ENCODE data around the gene COG1.

COG1 gene

DNA sequence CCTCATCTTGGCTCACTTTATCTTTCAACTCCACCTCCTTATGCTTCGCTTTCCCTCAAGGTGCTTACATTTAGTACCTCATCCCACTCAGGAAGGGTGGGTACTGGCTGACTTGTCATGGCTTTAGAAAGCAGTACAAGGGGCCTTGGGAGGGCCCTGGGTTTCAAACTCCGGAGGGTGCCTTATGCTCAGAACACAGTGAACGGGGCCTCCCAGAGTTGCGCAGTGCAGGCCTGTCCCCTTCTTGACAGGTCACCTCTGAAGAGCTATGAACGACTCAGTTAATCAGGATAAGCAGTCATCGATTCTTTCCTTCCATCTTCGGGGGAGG is 6.0 kb downstream of the COG1 start:
- DNase-seq (ENCODE audit: low spot score) = no peak

DNA sequence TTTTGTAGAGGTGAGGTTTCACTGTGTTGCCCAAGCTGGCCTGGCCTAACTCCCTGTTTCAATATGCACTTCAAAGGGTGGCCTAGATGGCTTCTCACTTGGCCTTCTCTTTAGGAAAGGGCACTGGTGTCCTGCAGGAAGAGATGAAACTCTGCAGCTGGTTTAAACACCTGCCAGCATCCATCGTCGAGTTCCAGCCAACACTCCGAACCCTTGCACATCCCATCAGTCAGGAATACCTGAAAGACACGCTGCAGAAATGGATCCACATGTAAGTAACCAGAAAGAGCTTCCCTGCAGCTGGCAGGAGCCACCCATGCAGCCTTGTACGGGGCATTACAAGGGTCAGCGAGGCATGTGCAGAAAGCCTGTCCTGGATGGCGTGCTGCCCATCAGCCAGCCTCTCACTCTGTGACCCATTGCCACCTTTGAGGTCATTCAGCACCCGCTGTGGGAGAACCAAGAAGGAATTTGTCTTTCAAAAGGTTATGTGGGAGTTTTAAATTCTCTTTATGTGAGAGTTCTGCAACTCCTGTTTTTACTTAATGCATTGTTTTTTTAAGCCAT is 7.0 kb downstream of the COG1 start:
- DNase-seq (ENCODE audit: low spot score) = no peak

DNA sequence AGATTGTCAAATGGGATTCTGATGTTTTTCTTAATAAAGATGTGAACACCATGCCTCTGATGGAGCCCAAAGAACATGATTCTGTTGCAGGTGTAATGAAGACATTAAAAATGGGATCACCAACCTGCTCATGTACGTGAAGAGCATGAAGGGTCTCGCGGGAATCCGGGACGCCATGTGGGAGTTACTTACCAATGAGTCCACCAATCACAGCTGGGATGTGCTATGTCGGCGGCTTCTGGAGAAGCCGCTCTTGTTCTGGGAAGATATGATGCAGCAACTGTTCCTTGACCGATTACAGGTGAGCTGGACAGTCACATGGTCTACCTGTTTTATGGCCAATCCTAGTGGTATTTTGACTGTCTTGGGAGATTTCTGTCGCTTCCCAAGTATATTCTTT is 7.6 kb downstream of the COG1 start:
- no peak for DNase-seq (ENCODE audit: low spot score)

DNA sequence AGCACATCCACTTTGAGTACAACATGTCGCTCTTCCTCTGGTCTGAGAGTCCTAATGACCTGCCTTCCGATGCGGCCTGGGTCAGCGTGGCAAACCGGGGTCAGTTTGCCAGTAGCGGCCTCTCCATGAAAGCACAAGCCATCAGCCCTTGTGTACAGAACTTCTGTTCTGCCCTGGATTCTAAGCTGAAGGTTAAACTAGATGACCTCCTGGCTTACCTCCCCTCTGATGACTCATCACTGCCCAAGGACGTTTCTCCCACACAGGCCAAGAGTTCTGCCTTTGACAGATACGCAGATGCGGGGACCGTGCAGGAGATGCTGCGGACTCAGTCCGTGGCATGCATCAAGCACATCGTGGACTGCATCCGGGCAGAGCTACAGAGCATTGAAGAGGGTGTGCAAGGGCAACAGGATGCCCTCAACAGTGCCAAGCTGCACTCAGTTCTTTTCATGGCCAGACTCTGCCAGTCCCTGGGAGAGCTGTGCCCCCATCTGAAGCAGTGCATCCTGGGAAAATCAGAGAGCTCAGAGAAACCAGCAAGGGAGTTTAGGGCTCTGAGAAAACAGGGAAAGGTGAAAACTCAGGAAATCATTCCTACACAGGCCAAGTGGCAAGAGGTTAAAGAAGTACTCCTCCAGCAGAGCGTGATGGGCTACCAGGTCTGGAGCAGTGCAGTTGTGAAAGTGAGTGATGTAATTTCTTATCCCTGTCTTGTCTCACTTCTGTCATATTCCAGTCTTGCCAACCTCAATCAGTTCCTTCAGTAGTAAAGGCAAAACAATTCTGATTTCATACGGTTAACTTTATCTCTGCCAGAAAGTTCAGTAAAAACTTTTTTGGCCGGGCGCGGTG is 8.6 kb downstream of the COG1 start:
- DNase-seq (ENCODE audit: low spot score) = no peak

DNA sequence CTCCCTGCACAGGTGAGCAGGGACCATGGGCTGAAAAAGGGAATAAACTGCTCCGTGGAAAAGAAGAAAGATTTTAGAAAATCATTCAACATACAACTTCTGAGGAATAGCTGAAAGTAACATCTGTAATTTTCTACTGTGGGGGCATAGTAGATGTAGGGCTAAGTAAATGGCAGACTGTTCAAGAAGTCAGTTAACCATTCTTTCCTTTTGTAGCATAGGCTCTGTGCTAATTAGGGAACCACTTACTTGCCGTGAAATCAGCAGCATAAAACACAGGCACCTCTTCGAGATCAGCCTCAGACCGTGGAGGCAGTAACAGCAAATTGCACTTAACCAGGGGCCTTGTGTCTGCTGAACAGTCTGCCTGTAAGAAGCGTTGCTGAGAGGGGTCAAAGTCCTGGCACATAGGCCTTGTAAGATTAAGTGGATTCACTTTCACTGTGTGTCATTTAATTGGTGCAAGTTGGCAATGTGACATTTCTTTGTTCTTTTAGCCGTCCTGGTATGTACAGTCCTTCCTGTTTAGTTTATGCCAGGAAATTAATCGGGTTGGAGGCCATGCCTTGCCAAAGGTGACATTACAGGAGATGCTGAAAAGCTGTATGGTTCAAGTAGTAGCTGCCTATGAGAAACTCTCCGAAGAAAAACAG is 10.4 kb downstream of the COG1 start:
- DNase-seq (ENCODE audit: low spot score) = peak; percentile 64

DNA sequence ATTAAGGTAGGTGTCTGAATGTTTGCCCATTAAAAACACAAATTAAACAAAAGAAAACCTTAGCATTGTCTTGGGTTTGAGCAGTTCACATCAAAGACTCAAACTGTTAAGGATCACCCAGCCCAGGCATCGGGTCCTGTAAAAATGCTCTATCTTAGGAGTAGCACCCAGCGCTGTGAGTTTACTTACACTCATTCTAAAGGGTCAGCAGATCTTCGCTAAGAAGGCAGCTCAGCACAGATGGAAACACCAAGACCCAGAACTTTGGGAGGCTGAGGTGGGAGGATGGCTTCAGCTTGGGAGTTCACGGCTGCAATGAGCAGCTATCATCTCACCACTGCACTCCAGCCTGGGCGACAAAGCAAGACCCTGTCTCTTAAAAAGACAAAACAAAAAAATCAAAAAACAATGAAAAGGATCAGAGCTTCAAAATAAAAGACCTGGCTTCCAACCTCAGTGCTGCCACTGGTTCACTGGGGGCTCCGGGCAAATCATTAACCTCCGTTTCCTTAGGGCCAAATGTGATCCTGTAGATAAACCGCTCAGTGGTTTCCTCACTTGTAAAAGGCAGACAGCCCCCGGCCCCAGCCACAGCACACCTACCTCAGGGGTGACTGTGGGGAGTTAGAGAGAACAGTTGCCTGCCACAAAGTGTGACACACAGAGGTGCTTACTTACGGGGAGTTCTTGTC is 11.1 kb downstream of the COG1 start:
- DNase-seq (ENCODE audit: low spot score) = no peak

DNA sequence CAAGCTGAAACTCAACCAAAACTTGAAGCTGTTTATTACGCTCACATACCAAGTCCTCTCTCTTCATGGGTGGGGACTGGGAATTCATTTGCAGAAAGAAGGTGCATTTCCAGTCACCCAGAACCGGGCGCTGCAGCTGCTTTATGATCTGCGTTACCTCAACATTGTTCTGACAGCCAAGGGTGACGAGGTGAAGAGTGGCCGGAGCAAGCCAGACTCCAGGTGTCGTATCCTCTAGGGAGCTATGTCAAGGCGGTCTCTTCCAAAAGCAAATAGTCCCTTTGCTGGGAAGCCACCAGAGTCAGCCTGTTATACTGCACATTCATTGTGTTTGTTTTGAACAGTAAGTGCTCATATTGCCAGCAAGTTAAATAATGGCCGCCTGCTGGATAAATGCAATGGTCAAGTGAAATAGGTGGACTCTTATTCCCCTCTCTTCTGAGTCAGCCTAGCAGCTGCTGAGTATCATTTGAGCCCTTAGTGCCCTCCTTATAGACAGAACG is 12.7 kb downstream of the COG1 start:
- peak; percentile 51 for DNase-seq (ENCODE audit: low spot score)

DNA sequence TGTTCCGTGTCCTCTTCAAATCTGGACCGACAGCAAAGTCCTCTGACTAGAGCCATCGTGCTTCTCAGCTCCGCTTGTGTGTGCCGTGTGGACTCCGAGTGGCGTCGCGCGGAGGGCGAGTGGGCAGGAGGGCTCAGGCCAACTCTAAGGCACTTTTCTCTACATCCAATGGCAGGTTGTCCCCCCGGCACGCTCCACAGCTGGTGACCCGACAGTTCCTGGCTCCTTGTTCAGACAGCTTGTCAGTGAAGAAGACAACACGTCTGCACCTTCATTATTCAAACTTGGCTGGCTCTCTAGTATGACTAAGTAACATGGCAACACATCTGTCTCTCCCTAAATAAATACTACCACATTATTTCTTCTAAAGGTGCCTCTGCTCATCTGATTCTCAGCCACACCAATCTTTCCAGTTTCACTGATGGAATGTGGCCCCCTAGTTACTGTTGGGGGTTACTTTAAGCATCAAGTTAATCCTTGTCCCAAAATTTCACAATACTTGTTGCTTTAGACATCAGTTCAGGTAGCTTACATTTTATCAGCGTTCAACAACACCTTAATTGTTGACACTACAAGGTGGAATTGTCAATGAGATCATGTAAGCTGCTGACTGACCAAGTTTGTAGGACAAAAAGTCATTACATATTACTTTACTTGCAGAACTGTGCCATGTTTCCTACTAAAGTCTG is 15.4 kb downstream of the COG1 start:
- DNase-seq (ENCODE audit: low spot score) = no peak

DNA sequence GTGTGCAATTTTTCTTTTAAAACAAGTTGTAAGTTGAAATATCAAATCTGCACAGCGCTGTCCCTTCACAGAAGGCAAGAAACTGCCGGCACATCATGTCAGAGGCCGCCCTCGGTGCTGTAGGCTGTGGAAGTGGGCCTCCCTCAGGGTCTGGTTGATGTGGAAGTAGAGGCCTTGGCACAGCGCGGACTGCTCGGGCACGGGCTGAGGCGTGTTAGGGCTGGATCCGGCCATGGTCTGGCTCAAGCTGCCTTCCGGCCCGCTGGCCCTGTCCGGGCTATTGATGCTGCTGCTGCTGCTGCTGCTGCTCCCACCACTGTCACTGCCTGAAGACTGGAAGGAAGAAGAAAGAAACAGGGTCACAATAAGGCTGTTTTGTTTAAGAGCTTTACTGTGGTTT is 16.6 kb downstream of the COG1 start:
- no peak for DNase-seq (ENCODE audit: low spot score)

DNA sequence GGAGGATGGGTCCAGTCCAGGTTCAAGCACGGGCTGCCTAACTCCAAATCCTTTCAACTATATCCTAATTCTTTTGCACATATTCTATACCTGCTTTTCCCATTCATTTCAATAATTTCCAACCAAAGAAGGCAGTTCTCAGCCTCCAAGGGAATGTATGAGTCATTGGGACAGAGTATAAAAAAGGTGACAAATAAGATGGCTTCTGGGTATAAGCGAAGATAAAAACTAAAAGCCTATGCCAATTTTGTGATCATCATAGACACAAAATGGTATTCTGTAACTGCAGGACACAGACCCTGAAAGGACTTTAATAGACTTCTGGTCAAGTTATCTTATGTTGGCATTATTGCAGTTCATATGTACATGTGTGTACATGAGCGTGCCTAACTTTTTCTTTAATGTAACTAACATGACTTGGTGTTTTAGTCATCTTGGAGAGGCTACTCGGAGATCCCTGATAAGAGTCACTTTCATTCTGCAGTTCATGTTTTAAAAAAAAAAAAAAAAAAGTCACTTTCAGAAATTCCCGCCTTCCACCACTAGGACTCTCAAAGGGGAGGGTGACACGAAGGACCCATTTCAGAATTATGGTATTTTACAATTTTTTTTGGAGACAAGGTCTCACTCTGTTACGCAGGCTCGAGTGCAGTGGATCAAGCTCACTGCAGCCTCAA is 17.3 kb downstream of the COG1 start:
- DNase-seq (ENCODE audit: low spot score) = peak; percentile 30

DNA sequence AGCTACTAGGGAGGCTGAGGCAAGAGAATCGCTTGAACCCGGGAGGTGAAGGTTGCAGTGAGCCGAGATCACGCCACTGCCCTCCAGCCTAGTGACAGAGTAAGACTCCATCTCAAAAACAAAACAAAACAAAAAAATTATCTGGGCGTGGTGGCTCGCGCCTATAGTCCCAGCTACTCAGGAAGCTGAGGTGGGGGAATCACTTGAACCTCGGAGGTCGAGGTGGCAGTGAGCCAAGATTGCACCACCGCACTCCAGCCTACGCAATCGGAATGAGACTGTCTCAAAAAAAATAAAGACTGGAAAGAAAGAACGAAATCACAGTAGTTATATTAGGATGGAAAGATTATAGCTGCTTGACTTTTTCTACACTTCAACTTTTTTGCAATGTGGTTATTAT is 18.9 kb downstream of the COG1 start:
- no peak for DNase-seq (ENCODE audit: low spot score)

DNA sequence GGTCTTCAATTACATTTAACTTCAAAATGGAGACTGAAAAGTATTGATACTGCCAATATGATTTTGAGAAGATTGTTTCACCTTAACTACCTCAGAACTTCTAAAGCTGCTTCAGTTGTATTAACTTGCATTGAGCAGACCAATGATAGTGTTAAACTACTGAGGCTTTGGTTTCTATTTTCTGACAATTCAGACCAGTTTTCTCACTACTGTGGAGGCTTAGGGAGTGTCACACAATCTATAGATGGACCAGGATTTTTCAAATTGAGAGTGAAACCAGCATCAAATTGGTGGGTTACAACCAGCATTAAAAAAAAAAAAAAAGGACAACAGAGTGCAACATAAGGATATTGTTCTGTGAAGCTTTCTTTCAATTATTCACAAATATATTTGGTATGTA is 21.2 kb downstream of the COG1 start:
- no peak for DNase-seq (ENCODE audit: low spot score)

DNA sequence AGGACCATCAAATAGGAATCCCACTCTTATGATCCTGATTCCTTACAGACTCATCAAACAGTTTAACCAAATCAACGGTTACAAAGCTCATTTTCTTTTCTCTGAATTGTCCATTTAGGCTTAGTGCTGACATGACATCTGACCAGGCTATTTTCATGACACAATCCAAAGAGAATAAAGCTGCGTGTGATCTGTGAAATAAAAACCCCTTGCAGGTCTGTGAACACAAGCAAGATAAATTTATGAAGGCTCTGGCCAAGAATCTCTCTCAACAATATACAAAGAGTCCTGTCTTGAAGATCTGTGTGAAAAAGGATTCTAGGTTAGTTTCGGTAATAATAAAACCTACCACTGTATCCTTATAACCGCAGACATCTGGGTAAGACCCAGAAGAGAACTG is 22.0 kb downstream of the COG1 start:
- no peak for DNase-seq (ENCODE audit: low spot score)

DNA sequence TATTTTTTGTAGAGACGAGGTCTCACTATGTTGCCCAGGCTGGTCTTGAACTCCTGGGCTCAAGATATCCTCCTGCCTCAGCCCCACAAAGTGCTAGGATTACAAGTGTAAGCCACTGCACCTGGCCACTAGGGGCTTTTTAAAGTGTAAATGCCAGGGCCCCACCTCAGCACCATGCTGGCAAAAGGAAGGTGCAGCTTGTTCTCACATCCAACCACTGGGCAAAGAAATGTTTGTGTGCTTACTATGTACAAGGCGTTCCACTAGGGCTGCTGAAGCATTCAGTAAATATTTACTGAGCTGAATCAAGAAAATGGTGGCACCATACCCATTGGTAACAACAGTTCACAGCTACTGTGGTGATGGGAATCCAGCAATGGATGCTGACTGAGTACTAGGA is 22.6 kb downstream of the COG1 start:
- DNase-seq (ENCODE audit: low spot score) = no peak

DNA sequence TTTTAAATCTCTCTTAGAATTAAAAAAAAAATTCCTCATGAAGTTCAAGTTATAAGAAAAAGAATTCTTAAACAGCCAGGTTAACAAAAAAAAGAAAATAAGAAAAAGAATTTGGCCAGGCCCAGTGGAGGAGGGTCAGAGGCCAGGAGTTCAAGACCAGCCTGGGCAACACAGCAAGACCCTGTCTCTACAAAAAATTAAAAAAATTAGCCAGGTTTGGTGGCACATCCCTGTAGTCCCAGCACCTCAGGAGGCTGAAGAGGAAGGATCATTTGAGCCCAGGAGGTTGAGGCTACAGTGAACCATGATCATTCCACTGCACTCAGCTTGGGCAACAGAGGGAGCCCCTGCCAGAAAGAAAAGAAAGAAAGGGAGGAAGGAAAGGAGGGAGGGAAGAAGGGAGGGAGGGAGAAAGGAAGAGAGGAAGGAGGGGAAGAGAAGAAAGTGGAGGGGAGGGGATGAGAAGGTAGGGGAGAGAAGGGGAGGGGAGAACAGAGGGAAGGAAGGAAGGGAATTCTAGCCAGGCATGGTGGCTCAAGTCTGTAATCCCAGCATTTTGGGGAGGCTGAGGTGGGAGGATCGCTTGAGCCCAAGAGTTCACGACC is 30.9 kb downstream of the COG1 start:
- no peak for DNase-seq (ENCODE audit: low spot score)

DNA sequence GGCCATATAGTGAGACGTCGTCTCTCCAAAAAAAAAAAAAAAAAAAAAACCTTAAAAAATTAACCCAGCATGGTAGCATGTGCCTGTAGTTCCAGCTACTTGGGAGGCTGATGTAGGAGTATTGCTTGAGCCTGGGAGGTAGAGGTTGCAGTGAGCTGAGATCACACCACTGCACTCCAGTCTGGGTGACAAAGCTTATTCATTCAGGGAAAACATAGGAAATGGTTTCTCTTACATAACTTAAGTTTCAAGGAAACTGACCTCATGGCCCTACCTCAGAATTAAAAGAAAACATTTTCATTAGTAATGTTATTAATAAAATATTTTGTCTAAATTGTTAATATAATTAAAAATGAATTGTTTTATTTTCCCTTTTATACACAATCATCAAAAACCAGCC is 31.4 kb downstream of the COG1 start:
- no peak for DNase-seq (ENCODE audit: low spot score)

DNA sequence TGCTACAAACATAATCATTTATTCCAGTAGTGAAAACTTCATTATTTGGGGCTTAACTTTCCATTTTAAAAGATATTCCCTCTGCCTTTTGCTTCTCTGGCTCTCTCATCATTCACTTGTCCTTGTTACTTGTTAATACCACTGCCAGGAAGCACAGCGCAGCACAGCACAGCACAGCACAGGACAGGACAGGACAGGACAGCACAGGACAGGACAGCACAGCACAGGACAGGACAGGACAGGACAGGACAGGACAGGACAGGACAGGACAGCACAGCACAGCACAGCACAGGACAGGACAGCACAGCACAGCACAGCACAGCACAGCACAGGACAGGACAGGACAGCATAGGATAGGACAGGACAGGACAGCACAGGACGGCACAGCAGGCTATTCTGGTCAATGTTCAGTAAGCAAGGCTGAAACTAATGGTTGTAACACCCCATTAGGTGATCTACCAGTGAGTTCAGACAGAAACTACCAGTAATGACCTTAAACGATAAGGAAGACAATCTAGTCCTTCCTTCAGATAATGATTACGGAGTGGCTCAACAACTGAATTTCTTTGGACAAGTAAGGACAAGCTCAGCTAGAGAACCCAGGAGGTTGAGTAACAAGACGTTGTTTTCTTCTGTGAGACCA is 31.9 kb downstream of the COG1 start:
- no peak for DNase-seq (ENCODE audit: low spot score)

DNA sequence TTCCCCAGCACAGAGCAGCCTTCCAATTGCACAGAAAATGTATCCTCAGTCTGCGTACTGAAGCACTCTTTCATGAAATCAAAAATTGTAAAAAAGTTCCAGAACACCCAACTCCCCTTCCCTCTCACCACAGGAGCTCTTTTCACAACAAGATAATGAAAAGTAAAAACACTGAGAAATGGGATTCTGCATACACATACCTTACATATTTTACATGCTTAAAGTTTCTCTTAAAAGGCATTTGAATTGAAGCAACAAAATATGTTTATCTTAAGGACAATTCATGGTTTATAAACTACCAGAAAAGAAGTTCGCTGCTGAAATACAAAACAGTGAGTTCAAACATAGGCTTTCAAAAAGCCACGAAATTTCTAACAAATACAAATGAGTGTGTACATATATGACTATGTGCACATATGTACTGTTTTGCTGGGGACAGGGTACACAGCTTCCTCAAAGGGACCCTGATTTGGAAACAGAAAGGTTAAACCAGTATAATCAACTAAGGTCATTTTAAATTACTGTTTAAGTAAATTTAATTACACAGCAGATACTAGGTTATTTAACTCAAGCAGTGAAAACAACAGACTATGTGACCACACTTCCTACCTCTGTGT is 33.8 kb downstream of the COG1 start:
- DNase-seq (ENCODE audit: low spot score) = no peak

DNA sequence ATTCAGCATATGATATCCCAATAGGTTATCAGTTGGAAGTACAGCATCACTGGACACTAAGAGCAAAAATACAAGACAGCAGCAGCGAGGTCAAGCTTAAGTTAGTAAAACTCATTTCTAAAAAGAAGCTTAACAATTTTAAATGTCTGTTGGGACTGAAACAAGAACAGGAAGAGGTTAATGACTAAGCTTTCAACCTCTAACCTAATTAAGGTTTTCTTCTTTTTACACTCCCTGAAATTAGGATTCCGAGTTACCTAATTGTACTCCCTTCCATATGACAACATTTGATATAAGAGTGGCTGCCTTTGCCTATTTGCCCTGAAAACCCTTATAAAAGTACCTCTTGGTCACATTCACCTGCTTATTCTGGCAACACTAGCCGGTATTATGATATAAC is 34.5 kb downstream of the COG1 start:
- DNase-seq (ENCODE audit: low spot score) = no peak

DNA sequence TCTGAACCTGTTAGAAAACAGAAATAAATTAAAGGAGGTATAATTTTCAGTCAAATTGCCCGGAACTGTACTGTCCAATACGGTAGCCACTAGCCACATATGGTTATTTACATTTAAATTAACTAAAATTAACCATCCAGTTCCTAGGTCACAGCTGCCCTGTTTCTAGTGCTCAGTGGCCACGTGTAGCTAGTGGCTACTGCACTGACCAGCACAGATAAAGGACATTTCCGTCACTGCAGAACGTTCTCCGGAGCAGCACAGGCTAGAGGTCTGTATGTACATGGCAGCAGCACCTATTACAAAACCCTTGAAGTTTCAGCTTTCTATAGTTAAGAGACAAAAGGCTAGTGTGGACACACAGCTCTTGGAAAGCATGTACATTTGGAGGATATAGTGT is 35.1 kb downstream of the COG1 start:
- no peak for DNase-seq (ENCODE audit: low spot score)
